Bronchial epithelial cell (primary cell): ENCODE measurements around the gene EID2B. TPM values are rescaled to one million over a fixed set of nuclear protein-coding genes. Genes with fewer than 3 reads are reported as not detected.

ENCODE experiments used
- DNase-seq: peaks from one replicate; pipeline ENCODE4 v3.0.0-alpha.2; 2010; ENCODE audit warnings: low read depth
- FAIRE-seq: peaks from 2 replicates; lab custom pipeline; 2011; peaks lifted over from hg19 to GRCh38; lab: Jason Lieb, UNC
- H3K27me3 ChIP-seq: 2 replicates; pipeline ENCODE4 v1.5.1; 2011; ENCODE audit warnings: low read length; ENCODE audit not compliant: control insufficient read depth, insufficient read depth
- H3K36me3 ChIP-seq: 2 replicates; pipeline ENCODE4 v1.5.1; 2011; ENCODE audit warnings: low read length; ENCODE audit not compliant: control insufficient read depth, insufficient read depth
- H3K4me3 ChIP-seq: 2 replicates; pipeline ENCODE4 v1.5.1; 2011; ENCODE audit warnings: mild to moderate bottlenecking, low read depth, low read length, control low read depth
- total RNA-seq: library from RNA; depleted of rRNA; stranded (reverse); fragments of >200 nt; gene quantifications from 2 replicates; pipeline ENCODE4 v1.2.1, GENCODE V29; 2014
- TF ChIP-seq, protein P1 (sequence below): IDR thresholded peaks from 2 replicates; pipeline ENCODE4 v1.5.1; 2011; ENCODE audit warnings: mild to moderate bottlenecking, moderate library complexity, low read length, control low read depth, inconsistent platforms; ENCODE audit not compliant: insufficient read depth, severe bottlenecking

EID2B gene
- total RNA-seq, 1 donor from 2014 or later: 0.79 TPM

DNA sequence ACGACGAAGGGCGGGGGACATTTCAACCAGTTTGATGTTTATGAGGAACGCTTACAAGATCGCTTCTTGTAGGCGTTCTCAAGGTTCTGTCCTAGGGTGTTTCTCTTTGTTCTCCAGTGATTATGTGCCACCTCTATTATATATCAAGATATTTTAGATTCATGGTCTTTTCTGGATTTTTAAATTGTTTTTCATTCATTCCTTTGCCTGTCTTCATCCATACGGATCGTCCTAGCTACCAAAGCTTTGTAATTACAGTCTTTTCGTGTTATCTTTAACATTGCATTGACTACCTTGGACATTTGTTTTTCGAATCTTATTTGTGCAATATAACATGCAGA, 7.7 kb upstream of the EID2B start:
- Histone ChIP-seq H3K36me3 (no peaks in the 10 kb centered on the region), H3K27me3 (no peaks in the 10 kb centered on the region), H3K4me3 (peak overlapping the region; percentile 92)
- TF ChIP-seq, protein P1, sequence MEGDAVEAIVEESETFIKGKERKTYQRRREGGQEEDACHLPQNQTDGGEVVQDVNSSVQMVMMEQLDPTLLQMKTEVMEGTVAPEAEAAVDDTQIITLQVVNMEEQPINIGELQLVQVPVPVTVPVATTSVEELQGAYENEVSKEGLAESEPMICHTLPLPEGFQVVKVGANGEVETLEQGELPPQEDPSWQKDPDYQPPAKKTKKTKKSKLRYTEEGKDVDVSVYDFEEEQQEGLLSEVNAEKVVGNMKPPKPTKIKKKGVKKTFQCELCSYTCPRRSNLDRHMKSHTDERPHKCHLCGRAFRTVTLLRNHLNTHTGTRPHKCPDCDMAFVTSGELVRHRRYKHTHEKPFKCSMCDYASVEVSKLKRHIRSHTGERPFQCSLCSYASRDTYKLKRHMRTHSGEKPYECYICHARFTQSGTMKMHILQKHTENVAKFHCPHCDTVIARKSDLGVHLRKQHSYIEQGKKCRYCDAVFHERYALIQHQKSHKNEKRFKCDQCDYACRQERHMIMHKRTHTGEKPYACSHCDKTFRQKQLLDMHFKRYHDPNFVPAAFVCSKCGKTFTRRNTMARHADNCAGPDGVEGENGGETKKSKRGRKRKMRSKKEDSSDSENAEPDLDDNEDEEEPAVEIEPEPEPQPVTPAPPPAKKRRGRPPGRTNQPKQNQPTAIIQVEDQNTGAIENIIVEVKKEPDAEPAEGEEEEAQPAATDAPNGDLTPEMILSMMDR: no peak
- FAIRE-seq (no peak), DNase-seq (no peak)

GRCh38 chr19:39539518-39540332, 7.1 kb upstream of the EID2B start, which contains the start of gene EID2:
Gene EID2 (minus strand): TSS chr19:39540161. CDS start chr19:39540079, 82 bp downstream.
- FAIRE-seq: no peak
- TF ChIP-seq, protein P1: peak; percentile 87
- H3K36me3 ChIP-seq: no peaks in the 10 kb centered on the region
- peak; percentile 80 for DNase-seq
- peak within 1 kb of the TSS; percentile 92 for H3K4me3 ChIP-seq
- H3K27me3 ChIP-seq: no peaks in the 10 kb centered on the region

DNA sequence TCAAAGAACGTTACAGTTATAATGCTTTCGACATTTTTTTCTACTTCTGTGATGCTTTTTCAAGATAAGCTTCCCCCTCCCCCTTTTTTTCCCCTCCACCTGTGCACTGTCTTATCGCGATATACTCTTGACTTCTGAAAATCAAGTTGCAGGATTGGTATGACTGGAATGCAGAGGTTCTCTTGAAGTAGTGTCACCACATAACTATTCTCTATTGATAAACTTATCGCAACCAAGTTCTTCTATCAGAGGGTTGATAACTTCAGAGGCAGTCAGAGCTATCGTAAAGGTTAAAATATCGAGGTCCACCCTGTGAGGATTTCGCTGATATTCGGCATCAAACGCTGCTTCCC, 6.5 kb upstream of the EID2B start:
- DNase-seq: peak; percentile 44
- TF ChIP-seq, protein P1: no peak
- H3K4me3 ChIP-seq: peak overlapping the region; percentile 92
- H3K27me3 ChIP-seq: no peaks in the 10 kb centered on the region
- FAIRE-seq: no peak
- no peaks in the 10 kb centered on the region for H3K36me3 ChIP-seq

DNA sequence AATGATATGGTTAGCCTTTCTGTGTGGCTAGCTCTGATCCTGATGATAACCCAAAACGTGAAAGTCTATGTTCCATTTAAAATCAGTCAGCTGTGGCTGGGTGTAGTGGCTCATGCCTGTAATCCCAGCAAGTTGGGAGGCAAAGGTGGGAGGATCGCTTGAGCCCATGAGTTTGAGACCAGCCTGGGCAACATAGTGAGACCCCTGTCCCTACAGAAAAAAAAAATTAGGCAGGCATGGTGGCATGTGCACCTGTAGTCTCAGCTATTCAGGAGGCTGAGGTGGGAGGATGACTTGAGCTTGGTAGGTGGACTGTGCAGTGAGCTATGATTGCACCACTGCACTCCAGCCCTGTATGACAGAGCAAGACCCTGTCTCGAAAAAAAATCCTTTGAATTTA, 1.1 kb upstream of the EID2B start:
- FAIRE-seq (no peak), DNase-seq (no peak)
- H3K4me3 ChIP-seq: no peak overlapping the region
- H3K36me3 ChIP-seq: no peaks in the 10 kb centered on the region
- TF ChIP-seq, protein P1: no peak
- H3K27me3 ChIP-seq: no peaks in the 10 kb centered on the region

DNA sequence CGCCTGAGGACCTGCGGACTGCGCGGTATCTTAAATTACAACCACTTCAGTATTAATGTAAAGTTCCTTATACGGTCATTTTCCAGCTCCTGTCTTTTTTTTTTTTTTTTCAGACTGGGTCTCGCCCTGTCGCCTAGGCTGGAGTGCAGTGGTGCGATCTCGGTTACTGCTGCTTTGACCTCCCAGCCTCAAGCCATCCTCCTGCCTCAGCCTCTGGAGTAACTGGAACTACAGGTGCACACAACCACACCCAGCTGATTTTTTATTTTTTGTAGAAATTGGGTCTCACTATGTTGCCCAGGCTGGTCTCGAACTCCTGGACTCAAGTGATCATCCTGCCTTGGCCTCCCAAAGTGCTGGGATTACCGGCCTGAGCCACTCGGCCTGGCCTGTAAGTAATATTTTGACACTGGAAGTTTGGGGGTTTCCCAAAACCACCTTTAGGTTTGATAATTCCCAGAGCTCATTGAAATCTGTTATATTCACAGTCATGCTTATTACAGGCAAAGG, 406 bp upstream of the EID2B start:
- Histone ChIP-seq H3K27me3 (no peaks in the 10 kb centered on the region), H3K4me3 (no peak overlapping the region), H3K36me3 (no peaks in the 10 kb centered on the region)
- FAIRE-seq: no peak
- TF ChIP-seq, protein P1: no peak
- no peak for DNase-seq

DNA sequence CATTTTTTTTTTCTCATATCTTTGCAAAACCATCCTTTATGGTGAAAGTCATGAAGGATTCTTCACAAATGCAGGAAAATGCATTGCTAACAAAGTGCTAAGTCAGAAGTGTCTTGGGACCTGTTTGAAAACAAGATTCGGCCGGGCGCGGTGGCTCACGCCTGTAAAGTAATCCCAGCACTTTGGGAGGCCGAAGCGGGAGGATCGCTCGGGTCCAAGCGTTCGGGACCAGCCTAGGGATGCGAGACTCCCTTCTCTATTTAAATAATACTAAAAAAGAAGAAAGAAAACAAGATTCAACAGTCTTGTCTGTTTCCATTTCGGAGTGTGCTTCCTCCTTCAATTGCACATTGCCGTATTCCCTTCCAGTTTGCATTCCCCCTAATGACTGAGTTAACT, 819 bp downstream of the EID2B start:
- no peak for FAIRE-seq
- DNase-seq: peak; percentile 6
- Histone ChIP-seq H3K27me3 (no peaks in the 10 kb centered on the region), H3K4me3 (peak overlapping the region; percentile 78), H3K36me3 (no peaks in the 10 kb centered on the region)
- TF ChIP-seq, protein P1: no peak
